Rectal smooth muscle tissue (tissue), 1 donor: ENCODE measurements around the gene LUZP2.

Experiments
- H3K27ac ChIP-seq: one replicate; pipeline ENCODE4 v1.7.0; 2013; ENCODE audit warnings: low read depth, low read length, inconsistent platforms
- H3K27me3 ChIP-seq: one replicate; pipeline ENCODE4 v1.7.0; 2013; ENCODE audit warnings: low read length; ENCODE audit not compliant: control insufficient read depth, insufficient read depth
- H3K36me3 ChIP-seq: one replicate; pipeline ENCODE4 v1.7.0; 2013; ENCODE audit warnings: low read length; ENCODE audit not compliant: control insufficient read depth, insufficient read depth
- H3K4me1 ChIP-seq: one replicate; pipeline ENCODE4 v1.7.0; 2013; ENCODE audit warnings: low read length; ENCODE audit not compliant: control insufficient read depth, insufficient read depth
- H3K4me3 ChIP-seq: one replicate; pipeline ENCODE4 v1.7.0; 2013; ENCODE audit warnings: low read length
- H3K9ac ChIP-seq: one replicate; pipeline ENCODE4 v1.7.0; 2013; ENCODE audit warnings: low read length

The LUZP2 gene

DNA sequence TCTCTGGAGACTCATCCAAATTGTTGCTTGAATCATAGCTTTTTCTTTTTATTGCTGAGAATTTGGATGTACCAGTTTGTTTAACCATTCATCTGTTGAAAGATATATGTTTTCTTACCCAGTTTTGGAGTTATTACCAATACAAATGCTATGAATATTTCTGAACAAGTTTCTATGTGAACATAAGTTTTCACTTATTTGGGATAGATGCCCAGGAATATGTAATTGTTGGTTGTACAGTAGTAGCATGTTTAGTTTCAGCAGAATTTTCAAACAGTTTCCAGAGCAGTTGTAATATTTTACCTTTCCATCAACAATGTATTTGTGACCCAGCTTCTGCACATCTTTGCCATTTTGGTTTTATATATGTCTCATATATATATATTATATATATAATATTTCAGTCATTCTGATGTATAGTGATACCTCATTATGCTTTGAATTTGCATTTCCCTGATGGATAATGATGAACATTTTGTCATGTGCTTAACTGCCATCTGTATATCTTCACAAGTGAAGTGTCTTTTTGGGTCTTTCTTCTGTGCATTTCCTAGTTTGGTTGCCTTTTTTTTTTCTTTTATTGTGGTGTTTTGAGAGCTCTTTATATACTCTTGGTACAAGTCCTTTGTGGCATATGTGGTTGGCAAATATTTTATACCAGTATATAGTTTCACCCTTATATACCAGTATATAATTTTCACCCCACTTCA, 118.8 kb downstream of the LUZP2 start:
- H3K27ac ChIP-seq, result no peak overlapping the region
- H3K4me3 ChIP-seq, result no peak overlapping the region
- no peak overlapping the region for H3K9ac ChIP-seq
- H3K27me3 ChIP-seq, result no peaks in the 10 kb centered on the region
- H3K36me3 ChIP-seq, result no peaks in the 10 kb centered on the region
- H3K4me1 ChIP-seq, result no peaks in the 10 kb centered on the region

DNA sequence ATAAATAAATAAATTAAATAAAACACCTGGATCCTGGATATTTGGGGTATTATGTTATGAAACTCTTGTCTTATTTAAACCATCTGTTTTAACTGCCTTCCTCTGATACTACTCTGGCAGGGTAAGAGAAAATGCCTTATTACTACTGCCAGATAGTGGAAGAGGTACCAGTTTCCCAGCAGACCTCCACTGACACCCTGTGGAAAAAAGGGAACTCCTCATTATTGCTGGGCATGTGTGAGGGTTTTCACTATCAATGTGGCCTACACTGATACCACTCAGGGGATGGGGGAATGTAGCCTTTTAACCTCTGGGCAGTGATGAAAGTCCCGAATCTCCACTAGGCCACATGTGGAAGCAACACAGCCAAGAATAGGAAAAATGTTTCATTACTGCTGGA, 121.0 kb downstream of the LUZP2 start:
- Histone ChIP-seq H3K4me3 (no peak overlapping the region), H3K9ac (no peak overlapping the region), H3K4me1 (no peaks in the 10 kb centered on the region), H3K27ac (no peak overlapping the region), H3K36me3 (no peaks in the 10 kb centered on the region), H3K27me3 (no peaks in the 10 kb centered on the region)

DNA sequence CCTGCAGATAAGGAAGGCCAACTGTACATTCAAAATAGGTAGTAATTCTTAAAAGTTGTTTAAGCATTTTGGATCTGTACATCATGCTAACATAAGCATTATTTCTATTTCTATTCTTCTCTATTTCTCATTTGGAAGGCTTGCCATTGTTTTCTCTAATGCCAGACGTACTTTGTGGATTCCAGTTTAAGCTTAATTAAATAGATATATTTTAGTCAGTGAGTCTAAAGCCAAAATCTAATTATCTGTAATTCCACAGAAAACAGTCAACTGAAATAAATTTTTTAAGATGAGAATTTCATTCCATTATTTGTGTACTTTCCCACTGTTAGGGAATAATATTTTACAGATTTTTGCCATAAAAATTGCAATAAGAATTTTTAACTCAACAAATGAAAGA, 123.0 kb downstream of the LUZP2 start:
- no peaks in the 10 kb centered on the region for H3K4me1 ChIP-seq

DNA sequence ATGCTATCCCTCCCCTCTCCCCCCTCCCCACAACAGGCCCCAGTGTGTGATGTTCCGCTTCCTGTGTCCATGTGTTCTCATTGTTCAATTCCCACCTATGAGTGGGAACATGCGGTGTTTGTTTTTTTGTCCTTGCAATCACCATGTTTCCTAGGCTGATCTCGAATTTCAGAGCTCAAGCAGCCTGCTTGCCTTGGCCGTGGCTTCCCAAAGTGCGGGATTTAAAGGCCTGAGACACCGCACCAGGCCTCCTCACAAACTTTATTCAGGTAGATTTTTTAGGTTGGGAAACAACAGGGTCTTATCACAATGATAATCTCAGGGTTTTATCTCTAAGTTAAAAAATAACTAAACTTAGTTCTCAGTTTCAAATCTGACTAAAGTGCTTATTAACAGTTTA, 125.4 kb downstream of the LUZP2 start:
- Histone ChIP-seq H3K27ac (no peak overlapping the region), H3K27me3 (no peaks in the 10 kb centered on the region), H3K4me1 (no peaks in the 10 kb centered on the region), H3K4me3 (no peak overlapping the region), H3K36me3 (no peaks in the 10 kb centered on the region), H3K9ac (no peak overlapping the region)

More for the DNA sequence above, 123.0 kb downstream of the LUZP2 start:
- H3K4me3 ChIP-seq, result no peak overlapping the region
- H3K27me3 ChIP-seq, result no peaks in the 10 kb centered on the region
- H3K9ac ChIP-seq, result no peak overlapping the region
- no peak overlapping the region for H3K27ac ChIP-seq
- no peaks in the 10 kb centered on the region for H3K36me3 ChIP-seq

DNA sequence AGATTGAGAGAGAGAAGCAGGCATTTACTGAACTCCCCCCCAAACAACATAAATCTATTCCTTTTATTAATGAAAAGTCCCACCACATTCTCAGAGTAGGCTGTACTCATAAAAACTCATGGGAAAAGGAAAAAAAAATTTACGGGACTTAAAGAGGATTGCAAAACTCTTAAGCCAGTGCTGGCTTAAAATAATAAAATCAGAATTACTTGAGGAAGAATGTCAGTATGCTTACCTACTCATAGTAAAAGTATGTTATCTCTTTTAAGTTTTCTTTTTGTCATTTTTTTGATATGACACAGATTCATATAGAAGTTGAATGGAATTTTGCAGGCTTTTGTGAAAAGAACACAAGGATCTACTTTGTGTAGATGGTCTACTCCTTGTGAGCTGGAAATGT, 126.3 kb downstream of the LUZP2 start:
- H3K4me1 ChIP-seq, result no peaks in the 10 kb centered on the region
- H3K27ac ChIP-seq, result no peak overlapping the region
- H3K27me3 ChIP-seq, result no peaks in the 10 kb centered on the region
- H3K36me3 ChIP-seq, result no peaks in the 10 kb centered on the region
- H3K4me3 ChIP-seq, result no peak overlapping the region
- H3K9ac ChIP-seq, result no peak overlapping the region

DNA sequence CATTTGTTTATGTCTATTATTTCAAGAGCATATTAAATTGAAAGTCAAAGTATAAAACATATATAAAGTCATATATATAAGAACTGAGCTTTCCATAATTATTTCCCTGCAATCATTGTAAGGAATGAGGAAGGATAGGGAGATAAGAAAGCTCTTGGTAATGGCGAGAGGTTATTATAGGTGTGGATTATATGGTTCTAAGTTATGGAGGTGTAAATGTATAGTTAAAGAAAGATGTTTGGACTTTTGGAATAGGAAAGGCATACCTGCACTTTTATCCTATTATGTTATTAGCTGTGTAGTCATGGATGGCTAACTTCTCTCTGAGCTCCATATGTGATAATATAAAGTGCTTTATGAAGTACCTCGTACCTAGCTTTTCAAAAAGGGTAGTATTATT, 127.6 kb downstream of the LUZP2 start:
- no peak overlapping the region for H3K27ac ChIP-seq
- no peak overlapping the region for H3K9ac ChIP-seq
- H3K4me3 ChIP-seq, result no peak overlapping the region
- H3K36me3 ChIP-seq, result no peaks in the 10 kb centered on the region
- H3K27me3 ChIP-seq, result no peaks in the 10 kb centered on the region
- no peaks in the 10 kb centered on the region for H3K4me1 ChIP-seq

DNA sequence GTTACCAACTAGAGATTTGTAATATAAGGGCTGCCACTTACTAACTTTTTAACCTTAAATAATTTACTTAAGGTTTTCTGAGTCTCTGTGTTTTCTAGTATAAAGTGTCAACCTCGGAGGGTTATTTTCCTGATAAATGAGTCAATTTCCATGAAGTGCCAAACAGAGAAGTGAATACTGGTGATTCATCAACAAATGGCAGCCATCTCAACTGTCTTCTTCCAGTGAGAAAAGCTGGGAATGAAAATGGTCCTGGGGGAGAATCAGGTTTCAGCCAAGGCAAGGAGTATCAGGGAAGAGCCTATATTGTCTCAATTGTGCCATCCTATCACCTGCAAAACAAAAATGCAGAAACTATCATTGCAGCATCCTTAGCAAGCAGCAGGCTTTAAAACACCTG, 129.1 kb downstream of the LUZP2 start:
- no peaks in the 10 kb centered on the region for H3K36me3 ChIP-seq
- H3K27ac ChIP-seq, result no peak overlapping the region
- no peak overlapping the region for H3K9ac ChIP-seq
- no peak overlapping the region for H3K4me3 ChIP-seq
- H3K27me3 ChIP-seq, result no peaks in the 10 kb centered on the region
- no peaks in the 10 kb centered on the region for H3K4me1 ChIP-seq

DNA sequence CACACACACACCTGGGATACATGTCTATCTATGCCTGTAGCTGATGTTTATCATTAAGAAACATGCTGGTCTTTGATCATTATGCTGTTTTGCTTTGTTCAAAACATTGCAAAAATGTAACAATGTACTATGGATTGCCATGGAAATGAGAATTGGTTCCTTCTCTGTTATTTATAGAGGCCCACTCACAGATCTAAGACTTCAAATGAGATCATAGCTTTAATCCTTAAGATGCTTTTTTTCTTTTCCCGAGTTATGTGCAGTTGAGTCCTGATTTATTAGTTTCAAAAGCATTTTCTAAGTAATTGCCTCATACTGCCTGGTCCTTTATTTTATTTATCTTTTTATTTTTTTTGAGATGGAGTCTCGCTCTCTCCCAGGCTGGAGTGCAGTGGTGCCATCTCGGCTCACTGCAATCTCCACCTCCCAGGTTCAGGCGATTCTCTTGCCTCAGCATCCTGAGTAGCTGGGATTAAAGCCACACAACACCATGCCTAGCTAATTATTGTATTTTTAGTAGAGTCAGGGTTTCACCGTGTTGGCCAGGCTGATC, 131.4 kb downstream of the LUZP2 start:
- H3K9ac ChIP-seq, result no peak overlapping the region
- no peaks in the 10 kb centered on the region for H3K36me3 ChIP-seq
- H3K4me3 ChIP-seq, result no peak overlapping the region
- no peak overlapping the region for H3K27ac ChIP-seq
- no peaks in the 10 kb centered on the region for H3K4me1 ChIP-seq
- H3K27me3 ChIP-seq, result no peaks in the 10 kb centered on the region

DNA sequence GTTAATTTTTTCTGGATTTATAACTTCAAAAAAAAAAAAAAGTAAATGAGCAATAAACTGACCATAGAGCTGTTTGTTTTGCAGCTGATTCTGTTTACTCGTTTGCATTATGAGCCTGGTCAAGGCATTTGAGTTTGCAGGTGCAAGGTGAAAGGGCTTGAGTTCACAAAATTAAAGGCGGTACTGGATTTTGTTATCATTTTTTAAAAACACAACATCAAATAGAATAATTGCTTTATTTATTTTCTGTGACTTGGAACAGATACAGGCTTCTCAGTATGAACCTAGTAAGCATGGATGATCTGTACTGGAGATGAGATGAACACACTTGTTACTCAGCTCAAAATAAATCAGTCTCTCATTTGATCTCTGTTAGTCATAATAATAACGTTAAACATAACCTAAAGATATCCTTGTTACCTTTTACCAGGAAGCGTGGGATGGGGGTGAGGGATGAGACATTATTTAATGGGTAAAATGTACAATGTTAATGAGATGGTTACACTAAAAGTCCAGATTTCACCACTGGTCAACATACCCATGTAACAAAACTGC, 137.8 kb downstream of the LUZP2 start:
- Histone ChIP-seq H3K36me3 (no peaks in the 10 kb centered on the region), H3K4me1 (no peaks in the 10 kb centered on the region), H3K27me3 (no peaks in the 10 kb centered on the region), H3K27ac (no peak overlapping the region), H3K4me3 (no peak overlapping the region), H3K9ac (no peak overlapping the region)

DNA sequence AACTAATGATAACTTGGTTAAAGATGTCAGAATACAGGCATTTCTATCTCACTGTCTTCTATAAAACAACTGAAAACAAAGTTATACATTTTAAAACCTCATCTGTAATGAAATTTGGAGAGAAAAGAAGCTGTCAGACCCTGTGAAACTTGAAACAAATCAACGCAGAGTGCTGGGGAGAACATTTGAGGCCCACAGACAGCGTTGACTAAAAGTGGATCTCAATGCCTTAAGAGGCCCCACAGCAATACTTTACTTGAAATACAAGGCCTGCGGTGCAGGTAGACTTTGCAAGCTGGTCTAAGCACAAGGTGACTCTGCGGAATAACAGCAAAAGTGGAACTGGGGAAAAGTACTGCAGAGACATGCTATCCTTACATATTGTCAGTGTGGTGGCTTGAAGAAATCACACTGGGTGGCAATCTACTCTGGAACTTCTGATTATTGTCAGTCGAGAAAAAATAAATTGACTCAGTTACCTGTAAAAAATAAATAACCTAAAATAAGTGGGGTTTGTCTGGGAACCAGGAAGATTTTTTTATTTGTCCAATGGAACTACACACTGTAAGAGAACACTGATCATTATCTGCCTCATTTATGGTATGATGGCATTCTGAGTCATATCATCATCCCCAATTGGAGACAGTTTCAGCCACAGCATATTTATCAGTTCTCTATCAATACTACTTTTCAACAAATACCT, 138.9 kb downstream of the LUZP2 start:
- H3K36me3 ChIP-seq, result no peaks in the 10 kb centered on the region
- H3K27ac ChIP-seq, result no peak overlapping the region
- no peaks in the 10 kb centered on the region for H3K4me1 ChIP-seq
- H3K27me3 ChIP-seq, result no peaks in the 10 kb centered on the region
- no peak overlapping the region for H3K4me3 ChIP-seq
- H3K9ac ChIP-seq, result no peak overlapping the region

DNA sequence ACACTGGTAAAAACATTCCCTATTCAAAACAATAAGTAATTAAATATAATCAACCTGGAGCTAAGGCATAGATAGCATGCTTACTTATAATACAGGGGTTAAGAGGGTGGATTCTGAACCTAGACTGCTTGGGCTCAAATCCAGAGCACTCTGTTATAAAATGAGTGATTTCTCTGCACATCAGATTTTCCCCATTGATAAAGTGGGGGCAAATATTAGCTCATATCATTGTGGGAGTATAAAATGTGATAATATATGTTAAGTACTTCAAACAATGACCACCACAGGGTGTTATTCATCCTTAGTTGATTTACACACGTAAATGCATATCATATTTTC, 139.4 kb downstream of the LUZP2 start:
- Histone ChIP-seq H3K27me3 (no peaks in the 10 kb centered on the region), H3K36me3 (no peaks in the 10 kb centered on the region), H3K27ac (no peak overlapping the region), H3K4me1 (no peaks in the 10 kb centered on the region), H3K9ac (no peak overlapping the region), H3K4me3 (no peak overlapping the region)

DNA sequence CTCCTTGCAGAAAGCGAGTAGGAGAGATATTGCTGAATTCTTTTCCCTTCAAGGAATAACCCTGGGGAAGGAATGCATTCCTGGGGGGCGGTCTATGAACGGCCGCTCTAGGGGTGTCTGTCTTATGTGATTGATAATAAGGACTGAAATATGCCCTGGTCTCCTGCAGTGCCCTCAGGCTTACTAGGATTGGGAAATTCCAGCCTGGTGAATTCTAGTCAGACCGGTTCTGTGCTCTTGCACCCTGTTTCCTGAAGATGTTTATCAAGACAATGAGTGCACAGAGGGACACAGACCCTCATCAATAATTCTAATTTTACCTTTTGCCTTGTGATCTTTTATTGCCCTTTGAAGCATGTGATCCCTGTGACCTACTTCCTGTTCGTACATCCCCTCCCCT, 140.7 kb downstream of the LUZP2 start:
- Histone ChIP-seq H3K27ac (no peak overlapping the region), H3K27me3 (no peaks in the 10 kb centered on the region), H3K4me3 (no peak overlapping the region), H3K36me3 (no peaks in the 10 kb centered on the region), H3K4me1 (no peaks in the 10 kb centered on the region), H3K9ac (no peak overlapping the region)

DNA sequence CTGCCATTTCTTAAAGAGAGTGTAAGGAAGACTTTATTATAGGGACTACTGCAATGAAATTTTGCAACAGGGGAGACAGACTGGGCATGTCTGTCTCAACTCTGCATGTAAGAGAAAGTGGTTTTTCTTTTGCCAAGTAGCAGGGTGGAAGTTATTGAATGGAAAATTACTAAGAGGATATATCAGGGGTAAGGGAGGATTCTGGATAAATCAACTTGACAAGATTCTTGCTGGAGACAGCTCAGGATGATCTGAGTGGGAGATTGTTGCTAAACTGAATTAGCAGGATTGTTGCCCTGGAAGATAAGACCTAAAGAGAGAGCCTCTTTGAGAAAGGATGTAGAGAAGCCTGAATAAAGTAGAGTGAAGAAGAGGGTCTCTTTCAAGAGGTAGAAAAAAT, 145.8 kb downstream of the LUZP2 start:
- no peak overlapping the region for H3K27ac ChIP-seq
- H3K36me3 ChIP-seq, result no peaks in the 10 kb centered on the region
- H3K9ac ChIP-seq, result no peak overlapping the region
- no peaks in the 10 kb centered on the region for H3K27me3 ChIP-seq
- H3K4me3 ChIP-seq, result no peak overlapping the region
- no peaks in the 10 kb centered on the region for H3K4me1 ChIP-seq
